Ishikawa (cell line): ENCODE measurements around the gene HLA-A.

Experiments used
- EGR1 ChIP-seq: IDR thresholded peaks from 2 replicates; pipeline ENCODE4 v1.6.1; 2012
- EP300 ChIP-seq: IDR thresholded peaks from 2 replicates; pipeline ENCODE4 v1.6.1; 2012; ENCODE audit warnings: borderline replicate concordance
- FOXM1 ChIP-seq: IDR thresholded peaks from 2 replicates; pipeline ENCODE4 v1.6.1; 2012; ENCODE audit warnings: low read depth, borderline replicate concordance
- RAD21 ChIP-seq: IDR thresholded peaks from 2 replicates; pipeline ENCODE4 v1.6.1; 2012; ENCODE audit warnings: low read depth
- YY1 ChIP-seq: IDR thresholded peaks from 2 replicates; pipeline ENCODE4 v1.6.1; 2012; ENCODE audit warnings: low read depth
- TF ChIP-seq, protein P1 (sequence below): IDR thresholded peaks from 2 replicates; pipeline ENCODE4 v1.6.1; 2012; ENCODE audit warnings: low read depth, mild to moderate bottlenecking

DNA sequence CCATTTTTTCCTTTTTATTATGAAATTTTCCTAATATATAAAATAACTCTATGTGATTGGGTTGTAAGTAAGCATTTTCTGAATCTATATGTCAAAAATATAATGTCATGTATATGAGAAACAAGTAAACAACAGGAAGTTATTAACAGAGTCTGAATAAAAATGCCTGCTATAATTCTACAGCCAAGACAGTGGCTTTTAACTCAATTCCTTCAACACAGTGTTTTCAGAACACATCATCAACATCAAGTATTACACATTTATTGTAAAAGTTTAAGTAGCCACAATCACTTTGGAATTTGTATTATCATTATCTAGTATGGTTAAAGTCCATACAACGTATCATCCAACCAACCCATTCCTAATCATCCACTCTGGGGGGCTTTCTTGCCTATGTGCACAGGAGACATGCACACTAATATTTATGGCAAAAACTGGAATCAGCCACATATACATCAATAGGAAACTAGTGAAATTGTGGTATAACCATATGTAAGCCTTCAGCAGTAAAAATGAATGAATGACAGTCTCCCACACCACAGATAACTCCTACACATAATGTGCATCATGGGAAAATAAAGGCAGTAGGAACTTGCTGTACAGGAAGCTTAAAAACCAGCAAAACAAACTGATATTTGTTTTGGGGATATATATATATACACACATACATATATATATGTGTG lies 6.9 kb upstream of the HLA-A start:
- TF ChIP-seq YY1: no peak
- no peak for TF ChIP-seq RAD21
- no peak for TF ChIP-seq FOXM1
- no peak for TF ChIP-seq EP300
- TF ChIP-seq, protein P1, sequence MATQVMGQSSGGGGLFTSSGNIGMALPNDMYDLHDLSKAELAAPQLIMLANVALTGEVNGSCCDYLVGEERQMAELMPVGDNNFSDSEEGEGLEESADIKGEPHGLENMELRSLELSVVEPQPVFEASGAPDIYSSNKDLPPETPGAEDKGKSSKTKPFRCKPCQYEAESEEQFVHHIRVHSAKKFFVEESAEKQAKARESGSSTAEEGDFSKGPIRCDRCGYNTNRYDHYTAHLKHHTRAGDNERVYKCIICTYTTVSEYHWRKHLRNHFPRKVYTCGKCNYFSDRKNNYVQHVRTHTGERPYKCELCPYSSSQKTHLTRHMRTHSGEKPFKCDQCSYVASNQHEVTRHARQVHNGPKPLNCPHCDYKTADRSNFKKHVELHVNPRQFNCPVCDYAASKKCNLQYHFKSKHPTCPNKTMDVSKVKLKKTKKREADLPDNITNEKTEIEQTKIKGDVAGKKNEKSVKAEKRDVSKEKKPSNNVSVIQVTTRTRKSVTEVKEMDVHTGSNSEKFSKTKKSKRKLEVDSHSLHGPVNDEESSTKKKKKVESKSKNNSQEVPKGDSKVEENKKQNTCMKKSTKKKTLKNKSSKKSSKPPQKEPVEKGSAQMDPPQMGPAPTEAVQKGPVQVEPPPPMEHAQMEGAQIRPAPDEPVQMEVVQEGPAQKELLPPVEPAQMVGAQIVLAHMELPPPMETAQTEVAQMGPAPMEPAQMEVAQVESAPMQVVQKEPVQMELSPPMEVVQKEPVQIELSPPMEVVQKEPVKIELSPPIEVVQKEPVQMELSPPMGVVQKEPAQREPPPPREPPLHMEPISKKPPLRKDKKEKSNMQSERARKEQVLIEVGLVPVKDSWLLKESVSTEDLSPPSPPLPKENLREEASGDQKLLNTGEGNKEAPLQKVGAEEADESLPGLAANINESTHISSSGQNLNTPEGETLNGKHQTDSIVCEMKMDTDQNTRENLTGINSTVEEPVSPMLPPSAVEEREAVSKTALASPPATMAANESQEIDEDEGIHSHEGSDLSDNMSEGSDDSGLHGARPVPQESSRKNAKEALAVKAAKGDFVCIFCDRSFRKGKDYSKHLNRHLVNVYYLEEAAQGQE: no peak
- TF ChIP-seq EGR1: no peak
